T-helper 2 cell treated with Interferon-gamma antibody and Interleukin-4, amounts not matched to agents 100 ng/mL and 5 ng/mL, for 36 hours (primary cell): ENCODE data around the gene C17orf78. TPM values are rescaled to one million over a fixed set of nuclear protein-coding genes. Genes with fewer than 3 reads are reported as not detected.
"Not testable (repeated sequence)": the region's sequence is repeated elsewhere in the genome, so short reads cannot be mapped to it uniquely, and the experiment has no call there.

Experiments used
- intact Hi-C: fragments of 100-400 bp; cut with micrococcal nuclease; formaldehyde crosslinking; loops from one replicate; pipeline ENCODE4 v1.15.1; 2023
- total RNA-seq: library from RNA; stranded (reverse); gene quantifications from 2 replicates; pipeline ENCODE4 v1.2.3, GENCODE V29; 2022

The C17orf78 gene
- total RNA-seq, 1 donor from 2014 or later, result not detected

DNA sequence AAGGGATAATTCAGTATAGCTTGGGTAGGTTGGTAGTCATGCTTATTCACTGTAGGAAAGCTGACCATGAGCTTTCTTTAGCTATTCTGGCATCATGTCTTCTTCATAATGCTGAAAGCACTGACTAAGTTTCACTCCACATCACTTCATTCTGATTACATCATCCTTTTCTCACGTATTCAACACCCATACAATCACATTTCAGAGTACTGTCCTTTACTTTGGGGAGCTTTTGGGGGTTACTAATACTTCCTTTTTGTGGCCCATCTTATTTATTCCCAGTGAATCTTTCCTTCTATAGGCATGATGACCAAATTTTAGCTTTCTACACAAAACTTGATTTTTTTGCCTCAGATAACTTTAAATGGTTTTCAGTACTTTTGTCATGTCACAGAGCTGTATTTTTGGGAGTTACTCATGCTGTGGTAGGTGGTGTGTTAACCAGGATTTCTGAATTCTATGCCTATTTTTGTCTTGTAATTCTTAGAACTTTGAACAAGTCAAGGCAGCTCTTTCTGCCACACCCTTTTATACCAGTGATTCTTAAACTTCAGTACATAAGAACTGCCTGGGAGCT, 54.4 kb downstream of the C17orf78 start:
- intact Hi-C loops, result no loop called here

- intact Hi-C loops, result no loop called here
Observed at GRCh38 chr17:37432671-37433070, 56.9 kb downstream of the C17orf78 start.

GRCh38 chr17:37438141-37438540, 62.4 kb downstream of the C17orf78 start:
- intact Hi-C loops, result no loop called here

- intact Hi-C loops, result no loop called here
Observed at GRCh38 chr17:37440424-37440823, 64.6 kb downstream of the C17orf78 start.

DNA sequence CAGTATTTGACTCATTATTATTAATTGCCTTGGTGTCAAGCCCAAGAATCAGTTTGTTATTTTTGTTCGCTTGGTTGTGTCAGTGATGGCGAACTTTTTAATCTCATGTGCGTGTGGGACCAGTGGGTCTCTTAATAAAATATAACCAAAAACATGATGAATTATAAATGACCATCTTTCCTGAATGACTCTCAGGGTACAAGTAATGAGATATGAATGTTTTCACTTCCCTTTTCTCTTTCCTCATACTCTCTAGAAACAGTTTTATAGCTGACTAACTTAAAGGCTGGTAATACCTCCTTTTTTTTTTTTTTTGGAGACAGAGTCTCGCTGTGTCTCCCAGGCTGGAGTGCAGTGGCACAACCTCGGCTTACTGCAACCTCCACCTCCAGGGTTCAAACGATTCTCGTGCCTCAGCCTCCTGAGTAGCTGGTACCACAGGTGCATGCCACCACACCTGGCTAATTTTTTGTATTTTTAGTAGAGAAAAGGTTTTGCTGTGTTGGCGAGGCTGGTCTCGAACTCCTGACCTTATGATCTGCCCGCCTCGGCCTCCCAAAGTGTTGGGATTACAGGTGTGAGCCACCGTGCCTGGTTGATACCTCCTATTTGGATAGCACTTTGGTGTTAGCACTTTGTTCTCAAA, 65.7 kb downstream of the C17orf78 start:
- intact Hi-C loops, result not testable (repeated sequence)

Other genes with a start within 250 kb of the C17orf78 start
- gene ACACA, start 30.9 kb downstream of the C17orf78 start, total RNA-seq, result 59.1 and 62.5 TPM in 2 replicates
- gene TADA2A, start 30.9 kb downstream of the C17orf78 start, total RNA-seq, result 44.1 and 44.6 TPM in 2 replicates
- 10.2 and 12.0 TPM in 2 replicates for gene DUSP14, start 113.9 kb downstream of the C17orf78 start, total RNA-seq
- gene SYNRG, start 233.4 kb downstream of the C17orf78 start, total RNA-seq, result 87.8 and 90.3 TPM in 2 replicates